ENCODE data around the gene MASP1. TPM values are rescaled to one million over a fixed set of nuclear protein-coding genes. Genes with fewer than 3 reads are reported as not detected.

MASP1 gene
- polyA plus RNA-seq, 1 donor (not counting 4 experiments of a cell fraction or from before 2014, with no cell fraction given), result not detected

DNA sequence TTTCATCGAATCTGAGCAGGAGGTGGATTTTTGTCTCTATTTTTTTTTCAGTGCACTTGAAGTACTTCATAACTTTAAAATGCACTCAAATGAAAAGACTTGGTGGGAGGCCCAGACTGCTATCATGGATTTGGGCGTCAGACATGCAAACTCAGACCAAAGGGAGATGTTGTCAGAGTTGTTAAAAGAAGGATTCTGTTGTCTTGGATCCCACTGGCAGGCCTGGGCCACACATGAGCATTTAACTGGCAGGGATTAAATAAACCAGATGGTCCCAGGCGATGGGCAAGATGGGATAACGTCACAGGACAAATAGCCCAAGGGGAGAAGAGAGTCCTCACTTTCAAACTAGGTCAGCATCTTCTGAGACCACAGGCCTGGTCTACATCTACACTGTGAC lies 78.8 kb downstream of the MASP1 start:
- Histone ChIP-seq H2AFZ (ENCODE audit: control insufficient read depth, low read length) (no peak overlapping the region), H3K4me1 (ENCODE audit: control insufficient read depth, extremely low read depth, insufficient read depth, low read length) (peaks cover 17% of the 10 kb centered on the region), H3K79me2 (ENCODE audit: control insufficient read depth, insufficient read depth, low read length) (no peaks in the 10 kb centered on the region), H3K36me3 (ENCODE audit: control insufficient read depth in 2 of 2, extremely low read depth in 1 of 2, insufficient read depth in 2 of 2, low read length in 2 of 2) (no peaks in the 10 kb centered on the region), H4K20me1 (ENCODE audit: control insufficient read depth, extremely low read depth, insufficient read depth, low read length) (no peaks in the 10 kb centered on the region), H3K9me3 (ENCODE audit: control insufficient read depth, low read depth, low read length) (no peaks in the 10 kb centered on the region), H3K4me2 (ENCODE audit: control insufficient read depth, extremely low read depth, insufficient read depth, low read depth, low read length) (no peak overlapping the region), H3K4me3 (ENCODE audit: control insufficient read depth in 2 of 3, extremely low read depth in 1 of 3, insufficient read depth in 2 of 3, low read depth in 1 of 3, low read length in 3 of 3) (no peak overlapping the region), H3K9me1 (ENCODE audit: control insufficient read depth, extremely low read depth, insufficient read depth, low read length) (no peaks in the 10 kb centered on the region), H3K27ac (ENCODE audit: control insufficient read depth, insufficient read depth, low read length) (no peak overlapping the region), H3K27me3 (ENCODE audit: control insufficient read depth, extremely low read depth, insufficient read depth, low read length) (no peaks in the 10 kb centered on the region), H3K9ac (ENCODE audit: control insufficient read depth, extremely low read depth, insufficient read depth, low read length) (no peak overlapping the region)
- no peak for DNase-seq (ENCODE audit: low read depth, low spot score)
- no peak for FAIRE-seq
- dilution Hi-C loops (cut with MboI; ENCODE audit: extremely low pct_ligation_motif_present, low sequenced_read_pairs), result no loop called here
- no peak for TF ChIP-seq EZH2 (IDR thresholded peaks at IDR 0.05; ENCODE audit: low read length)
- TF ChIP-seq, protein P1, sequence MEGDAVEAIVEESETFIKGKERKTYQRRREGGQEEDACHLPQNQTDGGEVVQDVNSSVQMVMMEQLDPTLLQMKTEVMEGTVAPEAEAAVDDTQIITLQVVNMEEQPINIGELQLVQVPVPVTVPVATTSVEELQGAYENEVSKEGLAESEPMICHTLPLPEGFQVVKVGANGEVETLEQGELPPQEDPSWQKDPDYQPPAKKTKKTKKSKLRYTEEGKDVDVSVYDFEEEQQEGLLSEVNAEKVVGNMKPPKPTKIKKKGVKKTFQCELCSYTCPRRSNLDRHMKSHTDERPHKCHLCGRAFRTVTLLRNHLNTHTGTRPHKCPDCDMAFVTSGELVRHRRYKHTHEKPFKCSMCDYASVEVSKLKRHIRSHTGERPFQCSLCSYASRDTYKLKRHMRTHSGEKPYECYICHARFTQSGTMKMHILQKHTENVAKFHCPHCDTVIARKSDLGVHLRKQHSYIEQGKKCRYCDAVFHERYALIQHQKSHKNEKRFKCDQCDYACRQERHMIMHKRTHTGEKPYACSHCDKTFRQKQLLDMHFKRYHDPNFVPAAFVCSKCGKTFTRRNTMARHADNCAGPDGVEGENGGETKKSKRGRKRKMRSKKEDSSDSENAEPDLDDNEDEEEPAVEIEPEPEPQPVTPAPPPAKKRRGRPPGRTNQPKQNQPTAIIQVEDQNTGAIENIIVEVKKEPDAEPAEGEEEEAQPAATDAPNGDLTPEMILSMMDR (optimal IDR thresholded peaks at IDR 0.05 in 1 of 3, IDR thresholded peaks at IDR 0.05 in 1 of 3, conservative IDR thresholded peaks at IDR 0.05 in 1 of 3; ENCODE audit: extremely low read depth in 1 of 3, insufficient read depth in 2 of 3, low read length in 3 of 3), result no peak

DNA sequence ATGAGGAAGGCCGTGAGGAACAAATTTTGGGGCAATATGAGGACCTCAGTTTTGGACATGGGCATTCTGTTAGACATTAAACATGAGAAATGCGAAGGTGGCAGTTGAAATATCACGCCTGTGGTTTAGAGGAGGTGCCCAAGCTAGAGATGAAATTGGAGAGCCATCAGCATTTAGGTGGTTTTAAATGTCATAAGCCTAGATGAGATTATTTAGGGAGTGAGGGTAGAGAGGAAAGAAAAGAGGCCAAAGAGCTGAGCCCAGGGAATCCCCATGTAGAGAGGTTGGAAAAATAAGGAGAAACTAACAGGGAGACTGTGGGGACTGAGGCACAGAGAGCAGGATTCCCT lies 79.4 kb downstream of the MASP1 start:
- no peak overlapping the region for H3K9ac ChIP-seq (ENCODE audit: control insufficient read depth, extremely low read depth, insufficient read depth, low read length)
- no peak overlapping the region for H2AFZ ChIP-seq (ENCODE audit: control insufficient read depth, low read length)
- peaks cover 1% of the 10 kb centered on the region for H3K9me3 ChIP-seq (ENCODE audit: control insufficient read depth, low read depth, low read length)
- no peaks in the 10 kb centered on the region for H3K9me1 ChIP-seq (ENCODE audit: control insufficient read depth, extremely low read depth, insufficient read depth, low read length)
- no peak overlapping the region for H3K4me2 ChIP-seq (ENCODE audit: control insufficient read depth, extremely low read depth, insufficient read depth, low read depth, low read length)
- H3K36me3 ChIP-seq (ENCODE audit: control insufficient read depth in 2 of 2, extremely low read depth in 1 of 2, insufficient read depth in 2 of 2, low read length in 2 of 2), result no peaks in the 10 kb centered on the region
- DNase-seq (ENCODE audit: low read depth, low spot score), result no peak
- no peaks in the 10 kb centered on the region for H4K20me1 ChIP-seq (ENCODE audit: control insufficient read depth, extremely low read depth, insufficient read depth, low read length)
- H3K79me2 ChIP-seq (ENCODE audit: control insufficient read depth, insufficient read depth, low read length), result no peaks in the 10 kb centered on the region
- H3K4me1 ChIP-seq (ENCODE audit: control insufficient read depth, extremely low read depth, insufficient read depth, low read length), result peaks cover 17% of the 10 kb centered on the region
- no peaks in the 10 kb centered on the region for H3K27me3 ChIP-seq (ENCODE audit: control insufficient read depth, extremely low read depth, insufficient read depth, low read length)
- H3K4me3 ChIP-seq (ENCODE audit: control insufficient read depth in 2 of 3, extremely low read depth in 1 of 3, insufficient read depth in 2 of 3, low read depth in 1 of 3, low read length in 3 of 3), result no peak overlapping the region
- no peak overlapping the region for H3K27ac ChIP-seq (ENCODE audit: control insufficient read depth, insufficient read depth, low read length)
- FAIRE-seq, result no peak
- dilution Hi-C loops (cut with MboI; ENCODE audit: extremely low pct_ligation_motif_present, low sequenced_read_pairs), result no loop called here
- TF ChIP-seq EZH2 (IDR thresholded peaks at IDR 0.05; ENCODE audit: low read length), result no peak
- TF ChIP-seq, protein P1 (optimal IDR thresholded peaks at IDR 0.05 in 1 of 3, IDR thresholded peaks at IDR 0.05 in 1 of 3, conservative IDR thresholded peaks at IDR 0.05 in 1 of 3; ENCODE audit: extremely low read depth in 1 of 3, insufficient read depth in 2 of 3, low read length in 3 of 3), result no peak
